Esophagus muscularis mucosa (tissue), 4 donors: ENCODE data around the gene BCL3. TPM values are rescaled to one million over a fixed set of nuclear protein-coding genes. Genes with fewer than 3 reads are reported as not detected.
"Not testable (repeated sequence)": the region's sequence is repeated elsewhere in the genome, so short reads cannot be mapped to it uniquely, and the experiment has no call there.

Experiments used
- DNase-seq: peaks from one replicate; pipeline ENCODE4 v3.0.0-alpha.2; 2017; ENCODE audit errors: extremely low spot score
- H3K27ac ChIP-seq, 4 donors: fragments of 200-600 bp; sonication (generic); replicated peaks in 1 of 4; 1 replicate in 3 of 4; 2 replicates in 1 of 4; pipeline ENCODE4 v1.5.1; 2016 to 2019; ENCODE audit warnings: mild to moderate bottlenecking in 1 of 4
- H3K27me3 ChIP-seq, 4 donors: fragments of 200-600 bp; sonication (generic); one replicate each; pipeline versions ENCODE4 v1.5.1 to v1.6.0; 2016 to 2019
- H3K36me3 ChIP-seq, 4 donors: fragments of 200-600 bp; sonication (generic); one replicate each; pipeline ENCODE4 v1.5.1; 2016 to 2019
- H3K4me1 ChIP-seq, 4 donors: fragments of 200-600 bp; sonication (generic); one replicate each; pipeline ENCODE4 v1.5.1; 2016 to 2019
- H3K4me3 ChIP-seq, 4 donors: fragments of 200-600 bp; sonication (generic); 1 replicate in 2 of 4; 2 replicates in 2 of 4; pipeline ENCODE4 v1.5.1; 2016 to 2019; ENCODE audit warnings: mild to moderate bottlenecking in 4 of 4, moderate library complexity in 1 of 4
- H3K9me3 ChIP-seq, 4 donors: fragments of 200-600 bp; sonication (generic); 1 replicate in 3 of 4; 2 replicates in 1 of 4; pipeline ENCODE4 v1.5.1; 2016 to 2019
- CTCF ChIP-seq, 3 experiments: fragments of 200-600 bp in 2 of 3; fragments of 450-650 bp in 1 of 3; sonication (generic) in 2 of 3; IDR thresholded peaks; one replicate each; pipeline ENCODE4 v1.5.1; 2017 to 2019; ENCODE audit warnings: antibody characterized with exemption in 3 of 3, mild to moderate bottlenecking in 2 of 3, moderate library complexity in 1 of 3
- EP300 ChIP-seq: sonication (generic); formaldehyde crosslinking; IDR thresholded peaks from one replicate; pipeline ENCODE4 v1.6.1; 2017; ENCODE audit warnings: antibody characterized with exemption
- POLR2A ChIP-seq: fragments of 450-650 bp; IDR thresholded peaks from one replicate; pipeline ENCODE4 v1.6.1; 2017; ENCODE audit warnings: antibody characterized with exemption, moderate library complexity, mild to moderate bottlenecking, low read depth
- POLR2AphosphoS5 ChIP-seq, 2 donors: sonication (generic); formaldehyde crosslinking; IDR thresholded peaks; one replicate each; pipeline ENCODE4 v1.6.1; 2017; ENCODE audit warnings: antibody characterized with exemption in 2 of 2
- WGBS: methylation state at CpG from one replicate; pipeline ENCODE4 v1.1.5; 2018; 5-methylcytosine and 5-hydroxymethylcytosine counted together
- intact Hi-C: fragments of 100-400 bp; cut with DNase I; formaldehyde crosslinking; loops from one replicate; pipeline ENCODE4 v1.15.1; 2023
- total RNA-seq, 4 donors: library from RNA; depleted of rRNA; stranded (reverse); fragments of >200 nt; gene quantifications; one replicate each; pipeline versions ENCODE4 v1.1.0 to v1.2.1, GENCODE V29; 2016

The BCL3 gene
- total RNA-seq, 4 donors from 2014 or later: 10.0 to 147 (median 20.2) TPM

DNA sequence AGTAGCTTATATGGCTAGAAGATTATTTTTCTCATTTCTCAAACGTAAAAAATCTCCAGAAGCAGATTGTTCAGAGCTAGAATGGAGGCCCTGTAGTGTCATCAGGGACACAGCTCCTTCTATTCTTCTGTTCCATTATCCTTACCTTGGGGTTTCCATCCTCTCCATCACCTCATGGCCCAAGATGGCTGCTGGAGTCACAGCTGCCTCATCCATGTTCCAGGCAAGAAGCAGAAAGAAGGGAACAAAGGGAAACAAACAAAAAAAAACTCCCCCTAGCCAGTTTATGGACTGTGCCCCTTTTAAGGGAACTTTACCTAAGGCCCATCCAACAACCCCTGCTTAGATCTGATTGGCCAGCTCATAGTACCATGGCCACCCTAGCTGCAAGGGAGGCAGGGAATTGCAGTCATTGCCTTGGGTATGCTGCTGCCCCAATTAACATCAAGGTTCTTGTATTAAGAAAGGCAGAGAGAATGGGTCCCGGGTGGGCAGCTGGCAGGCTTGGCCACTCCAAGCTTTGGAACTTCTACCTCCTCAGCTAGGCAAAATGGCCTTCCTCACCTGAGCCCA lies 33.8 kb upstream of the BCL3 start:
- H3K27ac ChIP-seq: no peak overlapping the region
- no peak for DNase-seq
- peaks cover 0 to 8% (median 3%) of the 10 kb centered on the region in 4 donors for H3K9me3 ChIP-seq
- 57% methylated on average over 2 of the region's 2 CpGs for WGBS
- intact Hi-C loops: no loop called here
- no peaks in the 10 kb centered on the region for H3K36me3 ChIP-seq
- peaks cover 14 to 29% (median 21%) of the 10 kb centered on the region in 4 donors for H3K4me1 ChIP-seq
- H3K4me3 ChIP-seq: no peak overlapping the region
- H3K27me3 ChIP-seq: no peaks in the 10 kb centered on the region
- TF ChIP-seq POLR2AphosphoS5 (IDR thresholded peaks at IDR 0.05) (no peak), EP300 (no peak), CTCF (IDR thresholded peaks at IDR 0.05) (no peak), POLR2A (no peak)

- 78% methylated on average over 6 of the region's 6 CpGs for whole genome bisulfite sequencing
Observed at GRCh38 chr19:44717603-44718002, 30.9 kb upstream of the BCL3 start.

DNA sequence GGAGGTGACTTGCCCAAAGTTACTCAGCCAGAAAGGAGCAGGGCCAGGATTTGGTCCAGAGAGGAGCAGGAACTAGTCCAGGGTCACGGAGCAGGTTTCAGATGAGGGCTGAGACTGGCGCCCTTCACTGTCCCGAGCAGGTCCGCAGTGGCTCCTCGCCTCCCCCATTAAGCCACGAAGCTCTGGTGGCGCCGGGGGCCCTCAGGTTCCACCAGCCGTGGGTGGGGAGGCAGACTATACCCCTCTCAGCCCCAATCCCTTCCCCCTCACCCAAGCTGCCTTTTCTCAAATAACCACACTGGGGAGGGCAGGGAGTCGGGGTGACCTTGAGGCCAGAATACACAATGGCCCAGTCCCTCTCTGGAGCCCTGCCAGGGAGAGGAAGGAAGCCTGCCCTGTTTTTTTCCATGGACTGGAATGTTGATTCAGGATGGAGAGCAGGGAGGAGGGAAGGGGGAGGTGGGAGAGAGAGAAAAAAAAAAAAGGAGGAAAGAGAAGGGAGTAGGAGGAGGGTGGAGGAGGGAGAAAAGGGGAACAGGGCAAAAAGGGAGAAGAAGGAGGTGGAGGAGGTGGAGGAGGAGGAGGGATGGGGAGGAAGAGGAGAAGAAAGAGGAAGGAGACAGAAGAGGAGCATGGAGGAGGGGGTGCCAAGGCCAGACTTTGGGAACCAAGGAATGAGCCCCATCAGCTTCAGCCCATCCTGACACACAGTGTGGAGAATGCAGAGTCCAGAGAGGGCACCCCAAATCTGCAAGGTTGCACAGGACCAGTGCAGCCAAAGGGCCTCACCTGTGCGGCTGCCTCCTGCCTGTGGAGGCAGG lies 29.9 kb upstream of the BCL3 start:
- H3K27ac ChIP-seq: peak overlapping the region; percentile 83 to 88 (median 84)
- H3K4me1 ChIP-seq: peaks cover 22 to 47% (median 32%) of the 10 kb centered on the region in 4 donors
- no peak for DNase-seq
- H3K36me3 ChIP-seq: no peaks in the 10 kb centered on the region
- peaks cover 0 to 8% (median 3%) of the 10 kb centered on the region in 4 donors for H3K9me3 ChIP-seq
- 23% methylated on average over 9 of the region's 11 CpGs for WGBS
- TF ChIP-seq POLR2A (no peak), POLR2AphosphoS5 (IDR thresholded peaks at IDR 0.05) (peak in 1 of 2 donors; percentile 40)
- peak overlapping the region; percentile 24 to 41 (median 38) for H3K4me3 ChIP-seq
- no peaks in the 10 kb centered on the region for H3K27me3 ChIP-seq
- intact Hi-C loops: no loop called here

More at GRCh38 chr19:44717603-44718002, 30.9 kb upstream of the BCL3 start:
- peak overlapping the region; percentile 83 to 88 (median 84) for H3K27ac ChIP-seq
- no peak overlapping the region for H3K4me3 ChIP-seq
- no peaks in the 10 kb centered on the region for H3K36me3 ChIP-seq
- TF ChIP-seq POLR2AphosphoS5 (IDR thresholded peaks at IDR 0.05): no peak
- TF ChIP-seq POLR2A: no peak
- no peak for TF ChIP-seq CTCF (IDR thresholded peaks at IDR 0.05)
- no peak for TF ChIP-seq EP300
- H3K27me3 ChIP-seq: no peaks in the 10 kb centered on the region
- no peak for DNase-seq
- peaks cover 16 to 38% (median 27%) of the 10 kb centered on the region in 4 donors for H3K4me1 ChIP-seq
- intact Hi-C loops: no loop called here
- H3K9me3 ChIP-seq: peaks cover 0 to 8% (median 3%) of the 10 kb centered on the region in 4 donors

GRCh38 chr19:44719262-44719701 lies 29.2 kb upstream of the BCL3 start:
- 69% methylated on average over 8 of the region's 8 CpGs for WGBS
- H3K4me1 ChIP-seq: peaks cover 29 to 53% (median 39%) of the 10 kb centered on the region in 4 donors
- H3K9me3 ChIP-seq: peaks cover 0 to 8% (median 3%) of the 10 kb centered on the region in 4 donors
- intact Hi-C loops: no loop called here
- H3K27ac ChIP-seq: peak overlapping the region; percentile 83 to 88 (median 84)
- TF ChIP-seq CTCF (IDR thresholded peaks at IDR 0.05) (no peak), POLR2AphosphoS5 (IDR thresholded peaks at IDR 0.05) (no peak), EP300 (no peak), POLR2A (no peak)
- DNase-seq: no peak
- no peaks in the 10 kb centered on the region for H3K36me3 ChIP-seq
- H3K27me3 ChIP-seq: no peaks in the 10 kb centered on the region
- no peak overlapping the region for H3K4me3 ChIP-seq

GRCh38 chr19:44720396-44720795 lies 28.1 kb upstream of the BCL3 start:
- intact Hi-C loops: loop anchor here (5.0 kb wide), 1 partner anchor 33 kb away; no protein-coding TSS in a partner anchor

More at GRCh38 chr19:44720396-44720795, 28.1 kb upstream of the BCL3 start:
- not testable (repeated sequence) for H3K9me3 ChIP-seq, H3K36me3 ChIP-seq, H3K4me3 ChIP-seq, DNase-seq, H3K27me3 ChIP-seq, H3K27ac ChIP-seq
- peaks cover 38 to 64% (median 50%) of the 10 kb centered on the region in 4 donors for H3K4me1 ChIP-seq
- 93% methylated on average over 9 of the region's 9 CpGs for WGBS
